Stimulated activated CD4-positive, alpha-beta T cell treated with anti-CD3 and anti-CD28 coated beads, Interleukin-2, amount 100 ng/mL, for 24 hours (primary cell): ENCODE data around the gene GKN1.
"Not testable (repeated sequence)": the region's sequence is repeated elsewhere in the genome, so short reads cannot be mapped to it uniquely, and the experiment has no call there.

Experiments
- DNase-seq, 2 donors: peaks; one replicate each; pipeline ENCODE4 v3.0.0-alpha.2; 2020

The GKN1 gene

GRCh38 chr2:68974251-68974650, at the start of gene GKN1:
TSS of gene GKN1 (plus strand) at chr2:68974636. CDS start at chr2:68974678, 42 bp downstream.
- no peak for DNase-seq

- peak; percentile 35 to 62 for DNase-seq
Measured at GRCh38 chr2:68925295-68925896, 49.0 kb upstream of the GKN1 start.

GRCh38 chr2:68926796-68927195, 47.6 kb upstream of the GKN1 start:
- no peak for DNase-seq

DNA sequence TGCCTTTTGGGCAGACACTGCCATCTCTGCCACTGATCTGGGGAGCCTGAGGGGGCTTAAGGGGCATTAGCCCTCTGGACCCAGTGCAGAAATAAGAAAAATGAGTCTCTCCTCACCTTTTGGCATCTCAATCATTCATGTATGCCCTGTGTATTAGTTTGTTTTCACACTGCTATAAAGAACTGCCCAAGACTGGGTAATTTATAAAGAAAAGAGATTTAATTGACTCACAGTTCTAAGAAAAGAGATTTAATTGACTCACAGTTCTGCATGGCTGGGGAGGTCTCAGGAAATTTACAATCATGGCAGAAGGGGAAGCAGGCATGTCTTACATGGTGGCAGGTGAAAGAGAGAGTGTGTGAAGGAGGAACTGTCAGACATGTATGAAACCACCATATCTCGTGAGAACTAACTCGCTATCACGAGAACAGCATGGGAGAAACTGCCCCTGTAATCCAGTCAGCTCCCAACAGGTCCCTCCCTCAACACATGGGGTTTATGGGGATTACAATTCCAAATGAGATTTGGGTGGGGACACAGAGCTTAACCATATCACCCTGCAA, 43.2 kb upstream of the GKN1 start:
- no peak for DNase-seq

- DNase-seq: no peak
Measured at GRCh38 chr2:68931799-68932198, 42.6 kb upstream of the GKN1 start.

DNA sequence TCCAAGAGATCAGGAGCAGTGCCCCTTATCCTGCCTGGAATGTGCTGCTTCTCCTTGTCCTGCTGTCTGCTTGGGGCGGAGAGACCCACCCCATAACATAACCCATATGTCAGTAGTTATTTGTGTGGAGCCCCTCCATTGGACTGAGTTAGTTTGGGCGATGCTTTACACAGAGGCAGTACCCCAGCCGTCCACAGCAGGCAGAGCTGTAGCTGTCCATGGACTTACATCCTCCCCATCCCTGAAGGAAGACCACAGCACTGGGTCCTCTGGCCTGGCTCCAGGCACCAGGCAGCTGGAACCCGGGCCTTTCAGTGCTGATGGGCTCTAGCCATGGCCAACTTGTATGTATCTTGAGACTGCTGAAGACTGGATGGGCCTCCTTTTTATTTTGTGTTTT, 42.0 kb upstream of the GKN1 start:
- DNase-seq: no peak

GRCh38 chr2:68934021-68934420, 40.4 kb upstream of the GKN1 start:
- DNase-seq: no peak

GRCh38 chr2:68935471-68935870, 39.0 kb upstream of the GKN1 start:
- DNase-seq: no peak

- DNase-seq: no peak
Measured at GRCh38 chr2:68936427-68936826, 38.0 kb upstream of the GKN1 start.

- no peak for DNase-seq
Measured at GRCh38 chr2:68936889-68937288, 37.5 kb upstream of the GKN1 start.

DNA sequence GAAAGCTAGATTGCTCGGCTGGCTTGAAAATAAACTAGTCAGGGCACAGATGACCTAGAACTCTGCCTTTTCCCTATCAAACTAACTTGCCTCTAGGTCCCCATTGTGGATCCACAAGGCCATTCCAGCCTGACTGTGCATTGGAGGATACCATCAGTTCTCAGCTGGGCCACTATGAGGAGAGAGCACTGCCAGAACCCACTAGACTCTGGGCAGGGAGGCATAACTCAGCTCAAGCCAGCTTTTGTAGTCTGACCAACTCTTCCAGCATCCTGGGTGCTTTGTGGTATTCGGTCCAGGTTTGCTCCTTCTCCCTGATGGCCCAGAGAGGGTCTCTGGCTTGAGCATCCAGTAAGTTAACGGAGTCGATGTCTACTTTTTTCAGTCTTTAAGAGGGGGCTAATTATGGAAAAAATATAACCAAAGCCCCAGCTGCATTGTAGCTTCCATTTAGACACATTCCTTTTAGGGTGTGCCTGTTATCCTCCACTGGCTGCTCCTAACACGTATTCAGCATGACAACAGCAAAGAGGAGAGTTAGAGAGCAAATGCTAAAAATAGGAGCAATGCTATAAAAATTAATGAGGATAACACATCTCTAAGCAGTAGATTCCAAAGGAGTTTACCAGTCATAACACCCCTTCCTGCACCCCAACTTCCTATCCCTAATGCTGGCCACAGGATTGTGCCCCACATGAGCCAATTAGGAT, 36.9 kb upstream of the GKN1 start:
- DNase-seq: no peak

DNA sequence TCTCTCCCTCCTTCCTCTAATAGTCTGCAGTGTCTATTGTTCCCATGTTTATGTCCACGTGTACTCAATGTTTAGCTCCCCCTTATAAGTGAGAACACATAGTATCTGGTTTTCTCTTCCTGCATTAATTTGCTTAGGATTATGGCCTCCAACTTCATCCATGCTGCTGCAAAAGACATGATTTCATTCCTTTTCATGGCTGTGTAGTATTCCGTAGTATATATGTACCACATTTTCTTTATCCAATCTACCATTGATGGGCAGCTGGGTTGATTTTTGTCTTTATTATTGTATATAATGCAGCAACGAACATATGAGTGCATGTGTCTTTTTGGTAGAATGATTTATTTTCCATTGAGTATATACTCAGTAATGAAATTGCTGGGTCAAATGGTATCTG, 35.5 kb upstream of the GKN1 start:
- no peak for DNase-seq

DNA sequence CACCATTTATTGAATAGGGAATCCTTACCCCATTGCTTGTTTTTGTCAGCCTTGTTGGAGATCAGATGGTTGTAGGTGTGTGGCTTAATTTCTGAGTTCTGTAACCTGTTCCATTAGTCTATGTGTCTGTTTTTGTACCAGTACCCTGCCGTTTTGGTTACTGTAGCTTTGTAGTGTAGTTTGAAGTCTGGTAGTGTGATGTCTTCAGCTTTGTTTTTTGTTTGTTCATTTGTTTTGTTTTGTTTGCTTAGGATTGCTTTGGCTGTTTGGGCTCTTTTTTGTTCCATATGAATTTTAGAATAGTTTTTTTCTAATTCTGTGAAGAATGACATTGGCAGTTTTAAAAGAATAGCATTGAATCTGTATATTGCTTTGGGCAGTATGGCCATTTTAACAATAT, 34.5 kb upstream of the GKN1 start:
- no peak for DNase-seq

- no peak for DNase-seq
Measured at GRCh38 chr2:68940369-68940768, 34.1 kb upstream of the GKN1 start.

- DNase-seq: no peak
Measured at GRCh38 chr2:68942827-68943226, 31.6 kb upstream of the GKN1 start.

DNA sequence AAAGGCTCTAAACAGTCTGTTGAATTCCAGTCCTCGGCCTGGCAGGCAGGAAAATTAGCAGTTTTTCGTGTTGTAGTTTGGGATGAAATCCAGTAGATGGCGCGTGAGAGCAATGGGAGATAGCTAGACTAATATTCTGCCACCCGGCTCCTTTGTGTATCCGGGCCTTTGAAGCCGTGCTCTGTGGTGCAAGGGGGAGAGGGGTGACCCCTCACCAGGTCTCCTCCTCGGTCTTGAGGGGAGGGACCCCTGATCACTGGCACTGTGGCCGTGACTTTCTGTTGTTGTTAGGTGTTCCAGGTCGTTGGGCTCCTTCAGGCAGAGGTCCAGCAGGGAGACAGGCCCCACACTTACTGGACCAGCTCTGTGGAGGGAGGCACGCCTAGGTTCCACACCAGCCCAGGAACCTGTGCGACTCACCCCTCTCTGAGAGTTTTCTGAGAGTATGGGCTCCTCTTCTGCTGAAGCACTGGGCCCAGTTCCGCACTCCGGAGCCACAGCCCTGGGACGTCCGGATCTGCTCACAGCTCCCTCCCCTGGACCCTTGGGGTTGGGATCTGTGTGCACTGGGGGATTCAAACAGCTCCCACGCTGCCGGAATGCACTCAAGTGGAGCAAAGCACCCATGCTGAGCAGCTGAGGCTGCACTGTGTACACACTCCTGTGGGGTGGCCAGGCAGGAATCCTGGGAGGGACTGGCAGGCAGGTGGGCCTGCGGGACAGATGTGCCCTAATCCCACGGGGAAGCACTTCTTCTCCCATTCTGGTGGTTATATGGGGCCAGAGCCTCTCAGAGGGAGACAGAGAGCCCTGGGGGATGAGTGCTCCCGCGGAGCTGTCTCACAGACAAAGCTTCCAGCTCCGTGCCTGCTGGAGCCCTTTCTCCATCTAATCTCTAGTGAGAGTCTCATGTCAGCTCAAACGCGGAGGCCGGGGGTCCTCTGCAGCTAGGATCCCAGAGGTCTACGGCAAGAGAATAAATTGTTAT, 30.6 kb upstream of the GKN1 start:
- peak; percentile 55 to 65 for DNase-seq

- DNase-seq: no peak
Measured at GRCh38 chr2:68946117-68946516, 28.3 kb upstream of the GKN1 start.

DNA sequence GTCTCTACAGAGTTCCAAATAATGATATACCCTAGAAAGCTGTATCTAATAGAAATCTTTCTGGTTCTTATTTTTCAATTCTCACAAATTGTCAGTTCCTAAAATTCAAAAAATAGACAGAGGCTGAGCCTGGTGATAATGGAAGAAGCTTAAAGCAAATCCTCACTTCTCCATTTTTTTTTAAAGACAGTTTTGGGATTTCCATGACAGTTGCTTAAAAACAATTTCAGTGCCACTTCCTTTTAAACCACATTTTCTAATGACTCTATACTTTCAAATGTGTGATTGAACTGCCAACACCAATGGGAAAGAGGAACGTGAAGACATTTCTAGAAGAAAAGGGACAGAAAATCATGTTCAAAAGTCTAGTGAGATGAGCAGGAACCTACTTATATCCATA, 25.7 kb upstream of the GKN1 start:
- no peak for DNase-seq

GRCh38 chr2:68951899-68952298, 22.5 kb upstream of the GKN1 start:
- no peak for DNase-seq

- DNase-seq: no peak
Measured at GRCh38 chr2:68952887-68953521, 21.4 kb upstream of the GKN1 start, which contains the start of gene GKN2. TSS of gene GKN2 (minus strand) at chr2:68952893. CDS start at chr2:68952861, 32 bp downstream.

- not testable (repeated sequence) for DNase-seq
Measured at GRCh38 chr2:68955432-68955831, 19.0 kb upstream of the GKN1 start.

GRCh38 chr2:68959001-68959400, 15.4 kb upstream of the GKN1 start:
- DNase-seq: no peak

- no peak for DNase-seq
Measured at GRCh38 chr2:68961380-68961779, 13.1 kb upstream of the GKN1 start.
